Neural progenitor cell (in vitro differentiated cells): ENCODE results near the gene REXO1.

Source experiments
- EZH2 ChIP-seq: fragments of 200-600 bp; sonication (generic); IDR thresholded peaks from 2 replicates; pipeline ENCODE4 v1.6.1; 2017; ENCODE audit warnings: antibody characterized with exemption, mild to moderate bottlenecking, moderate library complexity
- EZH2phosphoT487 ChIP-seq: fragments of 200-600 bp; sonication (generic); IDR thresholded peaks from 2 replicates; pipeline ENCODE4 v1.6.1; 2017; ENCODE audit warnings: antibody characterized with exemption
- TF ChIP-seq, protein P1 (sequence below): fragments of 200-600 bp; sonication (generic); IDR thresholded peaks from 2 replicates; pipeline ENCODE4 v1.5.1; 2017; ENCODE audit warnings: antibody characterized with exemption, mild to moderate bottlenecking

GRCh38 chr19:1829958-1830357 lies 18.3 kb downstream of the REXO1 start:
- TF ChIP-seq, protein P1, sequence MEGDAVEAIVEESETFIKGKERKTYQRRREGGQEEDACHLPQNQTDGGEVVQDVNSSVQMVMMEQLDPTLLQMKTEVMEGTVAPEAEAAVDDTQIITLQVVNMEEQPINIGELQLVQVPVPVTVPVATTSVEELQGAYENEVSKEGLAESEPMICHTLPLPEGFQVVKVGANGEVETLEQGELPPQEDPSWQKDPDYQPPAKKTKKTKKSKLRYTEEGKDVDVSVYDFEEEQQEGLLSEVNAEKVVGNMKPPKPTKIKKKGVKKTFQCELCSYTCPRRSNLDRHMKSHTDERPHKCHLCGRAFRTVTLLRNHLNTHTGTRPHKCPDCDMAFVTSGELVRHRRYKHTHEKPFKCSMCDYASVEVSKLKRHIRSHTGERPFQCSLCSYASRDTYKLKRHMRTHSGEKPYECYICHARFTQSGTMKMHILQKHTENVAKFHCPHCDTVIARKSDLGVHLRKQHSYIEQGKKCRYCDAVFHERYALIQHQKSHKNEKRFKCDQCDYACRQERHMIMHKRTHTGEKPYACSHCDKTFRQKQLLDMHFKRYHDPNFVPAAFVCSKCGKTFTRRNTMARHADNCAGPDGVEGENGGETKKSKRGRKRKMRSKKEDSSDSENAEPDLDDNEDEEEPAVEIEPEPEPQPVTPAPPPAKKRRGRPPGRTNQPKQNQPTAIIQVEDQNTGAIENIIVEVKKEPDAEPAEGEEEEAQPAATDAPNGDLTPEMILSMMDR: no peak
- TF ChIP-seq EZH2phosphoT487: no peak
- TF ChIP-seq EZH2: no peak
